Activated CD4-positive, CD25-positive, alpha-beta regulatory T cell treated with anti-CD3 and anti-CD28 coated beads, Interleukin-2, amount 50 U/mL, for 16 hours (primary cell): ENCODE data around the gene POLD3.

Source experiments
- DNase-seq: peaks from one replicate; pipeline ENCODE4 v3.0.0-alpha.2; 2020; ENCODE audit warnings: low read depth, low spot score

POLD3 gene

GRCh38 chr11:74672956-74673692, 80.7 kb downstream of the POLD3 start:
- no peak for DNase-seq

GRCh38 chr11:74673693-74674360, 81.4 kb downstream of the POLD3 start:
- no peak for DNase-seq

DNA sequence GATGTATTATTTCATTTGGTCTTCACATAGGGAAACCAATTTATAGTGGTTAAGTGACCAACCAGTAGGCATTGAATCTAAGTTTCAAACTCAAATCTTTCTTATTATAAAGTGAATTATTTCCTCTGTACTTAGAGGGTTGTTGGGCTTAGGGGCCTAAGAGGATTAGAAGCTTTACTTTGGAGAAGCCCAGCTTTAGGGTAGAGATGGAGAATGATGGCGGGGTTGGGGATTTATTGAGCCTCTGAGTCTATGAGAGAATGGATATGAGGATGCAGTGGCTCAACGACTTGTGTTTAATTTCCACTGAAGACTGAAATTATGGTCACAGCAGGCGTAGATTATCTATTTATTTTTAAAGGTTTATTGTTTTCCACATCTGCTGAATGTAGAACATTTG, 83.4 kb downstream of the POLD3 start:
- no peak for DNase-seq

GRCh38 chr11:74676596-74676995, 84.2 kb downstream of the POLD3 start:
- no peak for DNase-seq

- no peak for DNase-seq
These were observed 84.7 kb downstream of the POLD3 start for GRCh38 chr11:74677131-74677530.

DNA sequence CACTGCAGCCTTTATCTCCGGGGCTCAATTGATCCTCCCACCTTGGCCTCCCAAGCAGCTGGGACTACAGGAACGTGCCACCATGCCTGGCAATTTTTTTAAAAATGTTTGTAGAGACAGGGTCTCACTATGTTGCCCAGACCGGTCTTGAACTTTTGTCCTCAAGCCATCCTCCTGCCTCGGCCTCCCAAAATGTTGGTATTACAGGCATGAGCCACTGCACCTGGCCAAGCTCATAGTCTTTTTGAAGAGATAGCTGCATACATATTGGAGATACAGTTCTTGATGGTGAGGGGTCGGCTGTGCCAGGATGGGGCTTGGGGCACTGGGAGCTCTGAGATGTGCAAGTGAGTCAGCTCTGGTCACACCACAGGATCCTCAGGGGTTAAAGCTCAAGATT, 85.7 kb downstream of the POLD3 start:
- DNase-seq = no peak

DNA sequence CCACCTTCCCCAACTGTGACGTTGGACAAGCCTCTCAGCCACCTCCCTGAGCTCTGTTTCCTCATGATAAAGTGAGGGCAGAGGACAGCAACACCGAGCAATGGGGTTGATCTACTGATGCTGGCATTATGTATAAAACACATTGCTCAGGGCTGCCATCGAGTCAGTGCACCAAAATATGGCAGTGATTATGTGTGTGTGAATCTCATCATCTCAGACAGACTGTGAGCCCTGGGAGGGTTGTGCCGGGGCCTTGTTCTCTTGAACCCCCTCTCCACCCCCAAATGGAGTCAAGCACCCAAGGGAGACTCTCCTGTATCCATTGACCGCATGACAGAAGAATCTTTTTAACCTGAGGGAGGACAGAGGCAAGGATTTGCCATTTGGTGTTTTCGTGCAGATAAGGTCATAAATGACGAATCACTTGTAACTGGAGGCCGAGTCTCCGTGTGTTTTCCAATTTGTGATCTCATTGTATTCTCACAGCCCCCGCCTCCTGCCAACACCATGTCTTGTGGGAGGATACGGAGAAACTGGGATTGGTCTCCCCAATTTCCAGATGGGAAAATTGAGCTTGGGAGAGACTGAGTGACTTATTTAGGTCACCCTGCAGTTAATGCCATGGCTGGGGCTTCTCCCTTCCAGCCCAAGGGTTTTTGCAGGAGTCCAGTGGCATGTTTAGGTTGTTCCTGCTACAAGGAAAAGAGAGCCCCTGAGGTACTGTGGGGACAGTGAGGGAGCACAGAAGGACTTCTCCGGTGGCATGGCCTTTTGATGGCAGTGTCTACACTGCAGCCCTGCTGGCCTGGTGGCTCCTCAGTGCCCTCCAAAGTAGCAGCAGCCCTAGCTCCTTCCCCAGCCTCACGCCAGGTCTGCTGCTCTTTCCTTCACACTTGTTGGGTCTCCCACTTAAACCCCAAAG, 86.5 kb downstream of the POLD3 start:
- no peak for DNase-seq

DNA sequence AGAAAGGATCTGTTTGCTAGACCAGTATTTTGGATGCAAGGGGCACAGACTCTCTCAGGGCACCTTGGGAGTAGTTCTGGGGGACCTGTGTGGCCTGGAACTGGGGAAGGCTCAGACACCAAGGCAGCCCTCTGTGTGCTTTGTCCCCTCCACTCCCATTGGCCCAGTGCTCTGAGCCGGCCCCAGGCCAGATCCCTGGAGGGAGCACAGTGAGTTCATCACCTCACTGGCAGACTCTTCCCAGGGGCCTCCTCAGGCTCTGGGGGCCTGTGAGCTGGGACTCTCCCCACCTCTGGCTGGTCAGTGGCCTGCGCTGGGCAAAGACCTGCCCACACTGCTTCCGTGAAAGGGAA, 87.1 kb downstream of the POLD3 start:
- no peak for DNase-seq

DNA sequence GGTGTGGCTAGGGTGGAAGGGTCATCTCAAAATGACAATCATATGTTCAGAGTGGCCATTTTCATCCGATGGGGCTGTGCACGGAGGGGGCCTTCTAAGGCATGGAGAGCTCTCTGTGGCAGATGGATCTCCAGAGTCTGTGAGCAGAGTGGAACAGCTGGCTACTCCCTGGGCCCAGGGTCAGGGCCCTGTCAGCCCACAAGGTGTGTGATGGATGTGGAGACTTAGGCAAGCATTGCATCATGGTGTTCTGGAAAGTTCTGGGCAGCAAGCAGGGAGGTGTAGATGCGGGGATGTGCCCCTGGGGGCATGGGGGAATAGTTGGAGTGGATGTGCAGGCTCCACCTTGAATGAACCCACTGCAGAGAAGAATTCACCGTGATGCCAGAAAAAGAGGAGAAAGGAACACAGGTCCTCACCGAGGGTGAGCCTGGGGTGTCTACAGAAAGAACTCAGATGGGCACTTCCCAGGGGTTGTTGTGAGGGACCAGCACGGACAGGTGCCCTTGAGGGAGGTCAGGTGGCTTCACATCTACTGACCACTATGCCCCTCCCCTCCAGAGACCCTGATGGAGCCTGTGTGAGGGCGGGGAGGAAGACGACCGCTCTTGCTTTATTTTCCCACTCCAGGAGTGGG, 87.8 kb downstream of the POLD3 start:
- DNase-seq = no peak

DNA sequence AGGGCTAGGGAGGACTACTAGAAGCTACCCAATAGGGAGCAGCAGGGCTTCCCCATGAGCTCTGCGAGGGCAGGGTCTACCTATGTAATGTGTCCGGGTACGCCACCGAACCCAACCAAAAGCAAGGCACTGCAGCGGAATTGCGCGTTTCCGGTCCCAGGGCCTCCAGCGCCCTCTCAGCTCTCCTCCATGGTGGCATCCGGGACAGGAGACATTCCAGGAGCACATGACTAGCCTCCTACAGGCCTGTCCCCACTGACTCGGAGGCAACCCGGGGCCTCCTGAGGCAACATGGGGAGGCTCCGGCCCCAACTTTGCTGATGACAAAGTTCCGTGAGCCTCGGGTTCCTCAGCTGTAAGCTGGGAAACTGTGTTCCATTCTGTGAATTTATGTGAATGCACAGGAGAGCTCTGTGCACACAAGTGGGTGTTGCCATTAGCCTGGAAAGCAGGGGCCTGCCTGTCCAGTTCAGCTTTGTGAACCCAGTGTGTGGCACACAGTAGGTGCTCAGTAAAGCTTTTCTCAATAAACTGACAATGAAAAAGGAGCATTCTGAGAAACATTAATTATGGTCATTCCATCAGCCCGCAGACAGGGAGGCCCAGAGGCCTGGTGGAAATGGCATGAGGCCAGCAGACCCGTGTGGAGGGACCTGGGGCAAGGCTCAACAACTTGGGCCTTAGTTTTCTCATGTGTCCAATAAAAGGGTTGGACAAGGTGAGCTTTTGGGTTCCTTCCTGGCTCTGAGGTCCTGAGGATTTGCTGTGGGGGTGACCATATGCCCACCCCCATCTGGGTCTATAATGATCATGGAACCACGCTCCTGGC, 88.5 kb downstream of the POLD3 start:
- DNase-seq = no peak

DNA sequence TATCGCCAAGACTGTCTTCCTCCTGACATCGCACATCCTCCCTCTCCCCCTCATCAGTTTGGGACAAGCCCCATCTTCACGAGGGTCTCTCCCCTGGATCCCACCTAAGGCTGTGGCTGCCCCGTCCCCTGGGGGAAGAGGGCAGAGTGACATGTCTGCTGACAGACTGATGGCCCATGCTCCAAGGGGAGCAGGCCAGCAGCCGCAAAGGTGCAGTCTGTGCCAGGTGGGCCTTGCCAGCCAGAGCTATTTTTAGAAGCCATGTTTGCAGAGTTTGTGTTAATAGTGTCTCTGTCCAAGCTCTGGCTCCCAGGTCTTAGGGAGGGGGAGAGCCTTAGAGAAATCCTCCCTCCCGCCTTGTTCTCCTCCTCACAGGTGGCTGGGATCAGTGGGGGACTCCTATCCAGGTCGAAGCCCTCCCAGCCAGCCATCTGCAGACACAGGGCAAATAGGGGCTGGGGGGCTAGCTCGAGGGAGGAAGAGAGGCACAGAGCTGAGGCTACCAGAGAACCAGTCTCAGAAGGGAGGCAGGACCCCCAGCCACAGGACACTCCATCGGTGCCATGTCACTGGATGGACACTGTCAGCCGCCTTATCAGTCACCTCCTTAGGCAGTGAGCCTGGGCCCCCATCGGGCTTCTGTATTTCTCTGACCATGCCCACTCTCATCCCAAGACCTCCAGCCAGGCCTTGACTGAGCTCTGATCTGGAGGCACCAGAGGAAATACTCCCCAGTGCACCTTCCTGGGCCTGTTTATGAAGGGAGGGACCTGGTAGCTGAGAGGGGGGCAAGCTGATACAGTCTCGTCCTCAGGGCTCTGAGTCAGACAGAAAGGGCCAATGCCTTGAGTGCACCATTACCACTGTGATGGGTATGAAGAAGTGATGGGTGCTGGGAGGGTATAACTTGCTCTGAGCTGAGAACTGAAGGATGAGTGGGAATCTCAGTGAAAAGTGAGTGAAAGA, 89.6 kb downstream of the POLD3 start:
- DNase-seq = no peak

- DNase-seq = no peak
These were observed 90.4 kb downstream of the POLD3 start for GRCh38 chr11:74682731-74683278.

- no peak for DNase-seq
These were observed 91.0 kb downstream of the POLD3 start for GRCh38 chr11:74683279-74683871.

DNA sequence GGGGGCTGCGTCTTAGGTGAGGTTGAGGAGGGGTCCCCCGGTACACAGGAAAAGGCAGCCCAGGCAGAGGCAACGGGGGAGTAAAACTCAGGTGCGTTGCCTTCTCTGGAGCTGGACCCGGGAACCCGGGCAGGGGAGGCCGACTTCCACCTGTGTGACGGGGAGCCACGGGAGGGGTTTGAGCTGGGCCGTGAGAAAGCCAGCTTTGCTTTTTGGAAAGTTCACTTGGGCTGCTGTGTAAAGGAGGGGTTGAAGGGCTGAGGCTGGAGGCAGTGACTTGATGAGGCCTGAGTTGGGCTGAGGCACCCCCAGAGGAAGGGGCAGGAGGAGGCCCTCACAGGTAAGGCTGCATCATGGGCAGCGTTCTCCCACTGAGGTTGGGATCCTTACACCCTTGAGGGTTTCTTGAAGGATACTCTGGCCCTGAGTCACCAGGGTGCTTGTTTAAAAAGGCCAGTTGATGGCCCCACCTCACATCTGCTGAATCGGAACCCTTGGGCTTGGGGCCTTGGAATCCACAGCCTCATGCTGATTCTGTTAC, 91.6 kb downstream of the POLD3 start:
- DNase-seq = no peak

- no peak for DNase-seq
These were observed 92.3 kb downstream of the POLD3 start for GRCh38 chr11:74684661-74685060.

DNA sequence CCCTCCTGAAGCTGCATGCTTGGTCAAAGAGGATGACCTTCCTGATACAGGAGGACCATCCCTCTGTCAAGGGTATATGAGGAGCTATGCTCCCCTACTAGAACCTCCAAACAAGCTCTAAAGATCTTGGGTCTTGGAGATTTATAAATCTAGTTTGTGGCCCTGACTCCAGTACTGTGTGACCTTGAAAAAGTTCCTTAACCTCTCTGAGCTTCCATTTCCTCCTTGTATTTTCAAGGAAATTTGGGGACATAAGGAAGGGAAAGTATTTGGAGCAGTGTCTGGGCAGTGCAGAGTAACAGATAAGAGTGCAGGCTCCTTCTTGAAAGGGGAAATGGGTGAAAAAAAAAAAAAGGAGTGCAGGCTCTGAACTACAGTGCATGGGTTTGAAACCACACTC, 93.0 kb downstream of the POLD3 start:
- DNase-seq = no peak

GRCh38 chr11:74685905-74686304, 93.5 kb downstream of the POLD3 start:
- no peak for DNase-seq

DNA sequence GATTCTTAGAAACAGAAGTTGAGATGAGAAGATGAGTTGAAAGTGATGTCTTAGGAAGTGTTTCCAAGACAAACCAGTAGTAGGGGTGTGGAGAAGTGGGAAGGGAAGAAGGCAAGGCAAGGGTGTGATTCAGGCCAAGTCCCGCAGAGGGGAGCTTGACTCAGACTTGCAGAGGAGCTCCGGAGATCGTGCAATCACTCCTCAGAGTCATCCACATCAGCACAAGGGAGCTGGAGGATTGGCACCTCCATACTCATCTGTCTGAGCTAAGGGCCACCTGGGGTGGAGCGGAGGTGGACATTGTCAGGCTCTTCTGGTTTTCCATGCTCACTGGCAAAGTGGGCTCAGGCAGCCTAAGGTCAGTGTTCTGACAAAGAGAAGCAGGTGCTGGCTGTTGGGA, 94.4 kb downstream of the POLD3 start:
- no peak for DNase-seq
